Ishikawa (cell line): ENCODE measurements around the gene RIPOR2.

Source experiments
- CREB1 ChIP-seq: IDR thresholded peaks from 2 replicates; pipeline ENCODE4 v1.6.1; 2012; ENCODE audit warnings: low read depth
- EGR1 ChIP-seq: IDR thresholded peaks from 2 replicates; pipeline ENCODE4 v1.6.1; 2012
- MAX ChIP-seq: IDR thresholded peaks from 2 replicates; pipeline ENCODE4 v1.6.1; 2012
- RAD21 ChIP-seq: IDR thresholded peaks from 2 replicates; pipeline ENCODE4 v1.6.1; 2012; ENCODE audit warnings: low read depth
- REST ChIP-seq: IDR thresholded peaks from 2 replicates; pipeline ENCODE4 v1.6.1; 2012; ENCODE audit warnings: low read depth, mild to moderate bottlenecking
- TEAD4 ChIP-seq: IDR thresholded peaks from 2 replicates; pipeline ENCODE4 v1.6.1; 2012
- USF1 ChIP-seq: IDR thresholded peaks from 2 replicates; pipeline ENCODE4 v1.6.1; 2012
- ZBTB7A ChIP-seq: IDR thresholded peaks from 2 replicates; pipeline ENCODE4 v1.6.1; 2012; ENCODE audit warnings: low read depth

- TF ChIP-seq CREB1 (no peak), EGR1 (no peak), RAD21 (no peak), USF1 (no peak), MAX (no peak), TEAD4 (no peak), REST (no peak), ZBTB7A (no peak)
These were observed 78.7 kb downstream of the RIPOR2 start for GRCh38 chr6:24856901-24857670.
